NB4 (cell line): ENCODE results near the gene SPON2.

Experiments
- MYC ChIP-seq: IDR thresholded peaks from 2 replicates; pipeline ENCODE4 v1.6.1; 2011; ENCODE audit warnings: low read depth, low read length
- POLR2A ChIP-seq: IDR thresholded peaks from 2 replicates; pipeline ENCODE4 v1.6.1; 2011; ENCODE audit warnings: mild to moderate bottlenecking; ENCODE audit not compliant: insufficient read length; ENCODE audit errors: extremely low read depth
- TF ChIP-seq, protein P1 (sequence below): IDR thresholded peaks from one replicate; pipeline ENCODE4 v1.5.1; 2012; ENCODE audit warnings: low read depth, low read length

DNA sequence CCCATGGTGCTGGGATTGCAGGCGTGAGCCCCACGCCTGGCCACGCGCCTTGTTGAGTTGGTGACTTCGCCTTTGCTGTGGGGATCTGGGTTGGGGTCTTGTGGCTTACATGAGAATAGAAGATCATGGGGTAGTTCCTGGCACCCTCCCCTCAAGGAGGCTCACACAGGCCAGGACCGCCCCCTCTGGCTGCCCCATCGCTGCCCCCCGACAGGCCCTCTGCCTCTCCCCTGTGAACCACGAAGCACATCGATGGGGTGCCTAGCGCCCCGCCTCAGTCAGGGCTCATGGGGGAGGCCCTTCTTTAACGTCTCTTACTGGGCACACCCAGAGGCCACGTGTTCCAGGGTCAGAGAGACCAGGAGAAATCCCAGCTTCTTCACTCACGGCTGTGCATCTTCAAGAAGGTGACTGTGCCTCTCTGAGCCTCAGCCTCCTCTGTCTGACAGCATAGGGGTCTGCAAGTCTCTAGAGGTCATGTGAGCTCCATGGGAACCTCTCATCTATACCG lies 23.6 kb upstream of the SPON2 start:
- no peak for TF ChIP-seq POLR2A
- TF ChIP-seq, protein P1, sequence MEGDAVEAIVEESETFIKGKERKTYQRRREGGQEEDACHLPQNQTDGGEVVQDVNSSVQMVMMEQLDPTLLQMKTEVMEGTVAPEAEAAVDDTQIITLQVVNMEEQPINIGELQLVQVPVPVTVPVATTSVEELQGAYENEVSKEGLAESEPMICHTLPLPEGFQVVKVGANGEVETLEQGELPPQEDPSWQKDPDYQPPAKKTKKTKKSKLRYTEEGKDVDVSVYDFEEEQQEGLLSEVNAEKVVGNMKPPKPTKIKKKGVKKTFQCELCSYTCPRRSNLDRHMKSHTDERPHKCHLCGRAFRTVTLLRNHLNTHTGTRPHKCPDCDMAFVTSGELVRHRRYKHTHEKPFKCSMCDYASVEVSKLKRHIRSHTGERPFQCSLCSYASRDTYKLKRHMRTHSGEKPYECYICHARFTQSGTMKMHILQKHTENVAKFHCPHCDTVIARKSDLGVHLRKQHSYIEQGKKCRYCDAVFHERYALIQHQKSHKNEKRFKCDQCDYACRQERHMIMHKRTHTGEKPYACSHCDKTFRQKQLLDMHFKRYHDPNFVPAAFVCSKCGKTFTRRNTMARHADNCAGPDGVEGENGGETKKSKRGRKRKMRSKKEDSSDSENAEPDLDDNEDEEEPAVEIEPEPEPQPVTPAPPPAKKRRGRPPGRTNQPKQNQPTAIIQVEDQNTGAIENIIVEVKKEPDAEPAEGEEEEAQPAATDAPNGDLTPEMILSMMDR, result no peak
- TF ChIP-seq MYC, result no peak
